ENCODE data around the gene RDH14. TPM values are rescaled to one million over a fixed set of nuclear protein-coding genes. Genes with fewer than 3 reads are reported as not detected.

RDH14 gene
- total RNA-seq, 1 donor from 2014 or later, result 25.7 TPM

GRCh38 chr2:18578033-18578432 lies 17.6 kb upstream of the RDH14 start:
- DNase-seq (ENCODE audit: low spot score in 2 of 2), result no peak

GRCh38 chr2:18566145-18566769 lies 5.8 kb upstream of the RDH14 start:
- no peak for FAIRE-seq
- DNase-seq (ENCODE audit: low spot score in 2 of 2), result no peak

More at GRCh38 chr2:18578033-18578432, 17.6 kb upstream of the RDH14 start:
- FAIRE-seq, result no peak

GRCh38 chr2:18560797-18561085 lies 288 bp upstream of the RDH14 start:
- FAIRE-seq (no peak), DNase-seq (ENCODE audit: low spot score in 2 of 2) (no peak)

DNA sequence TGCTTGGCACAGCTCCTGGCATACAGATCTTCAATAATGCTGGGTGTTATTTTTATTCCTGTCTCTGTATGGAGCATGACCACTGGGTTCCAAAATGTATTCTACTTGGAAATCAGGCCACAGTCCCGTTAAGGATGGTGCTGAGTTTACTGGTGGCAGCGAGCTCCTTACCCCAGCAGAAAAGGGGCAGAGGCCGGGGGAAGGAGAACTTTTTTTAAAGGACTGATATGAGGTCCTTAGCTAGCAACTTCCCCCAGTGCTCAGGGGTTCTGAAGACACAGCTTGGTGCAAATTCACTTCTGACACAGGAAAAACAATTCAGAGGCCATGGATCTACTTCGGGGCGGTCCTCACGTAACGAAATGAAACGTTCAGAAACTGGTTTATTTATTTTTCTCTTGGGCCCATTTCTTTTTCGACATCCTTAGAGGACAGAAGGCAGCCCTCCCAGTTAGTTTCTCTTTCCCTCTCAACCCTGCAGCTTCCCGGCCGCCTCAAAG lies 872 bp downstream of the RDH14 start:
- DNase-seq (ENCODE audit: low spot score in 2 of 2), result no peak
- no peak for FAIRE-seq

GRCh38 chr2:18558458-18558857 lies 2.0 kb downstream of the RDH14 start:
- DNase-seq (ENCODE audit: low spot score in 2 of 2) (no peak), FAIRE-seq (no peak)

DNA sequence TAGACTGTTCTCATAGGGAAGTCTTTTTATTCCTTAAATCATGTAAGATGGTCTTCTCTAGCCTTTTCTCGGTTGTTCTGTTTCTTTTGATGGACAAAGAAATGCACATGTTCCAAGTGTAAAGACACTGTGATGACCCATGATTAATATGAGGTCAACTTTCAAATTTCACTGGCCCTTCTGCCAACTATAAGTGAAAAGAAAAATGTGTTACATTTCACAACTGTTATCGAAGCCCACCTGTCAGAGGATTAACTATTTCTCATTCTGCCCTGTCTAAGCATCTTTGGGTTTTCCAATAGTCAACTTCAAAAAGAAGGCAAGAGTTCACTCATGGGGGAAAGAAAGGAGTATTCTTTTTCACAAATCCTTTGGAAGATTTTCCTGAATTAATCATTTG lies 3.3 kb downstream of the RDH14 start:
- DNase-seq (ENCODE audit: low spot score in 2 of 2) (no peak), FAIRE-seq (no peak)

- DNase-seq (ENCODE audit: low spot score in 2 of 2) (no peak), FAIRE-seq (no peak)
Measured at GRCh38 chr2:18552351-18553077, 7.9 kb downstream of the RDH14 start.

GRCh38 chr2:18551623-18552022 lies 8.8 kb downstream of the RDH14 start:
- FAIRE-seq (no peak), DNase-seq (ENCODE audit: low spot score in 2 of 2) (no peak)

- FAIRE-seq (no peak), DNase-seq (ENCODE audit: low spot score in 2 of 2) (no peak)
Measured at GRCh38 chr2:18551169-18551568, 9.3 kb downstream of the RDH14 start.

DNA sequence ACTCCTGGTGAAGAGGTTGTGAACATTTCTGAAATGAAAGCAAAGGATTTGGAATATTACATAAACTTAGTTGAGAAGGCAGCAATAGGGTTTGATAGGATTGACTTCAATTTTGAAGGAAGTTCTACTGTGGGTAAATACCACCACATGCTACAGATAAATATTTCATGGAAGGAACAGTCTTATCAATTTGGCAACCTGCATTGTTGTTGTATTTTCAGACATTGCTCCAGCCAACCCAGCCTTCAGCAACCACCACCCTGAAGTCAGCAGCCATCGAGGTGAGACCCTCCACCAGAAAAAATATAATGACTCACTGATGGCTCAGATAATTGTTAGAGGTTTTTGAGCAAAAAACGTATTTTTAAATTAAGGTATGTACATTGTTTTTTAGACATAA lies 10.0 kb downstream of the RDH14 start:
- no peak for FAIRE-seq

GRCh38 chr2:18549083-18549482 lies 11.4 kb downstream of the RDH14 start:
- FAIRE-seq (no peak), DNase-seq (ENCODE audit: low spot score in 2 of 2) (no peak)

More for the DNA sequence above, 10.0 kb downstream of the RDH14 start:
- no peak for DNase-seq (ENCODE audit: low spot score in 2 of 2)

GRCh38 chr2:18548621-18549020 lies 11.8 kb downstream of the RDH14 start:
- no peak for FAIRE-seq
- DNase-seq (ENCODE audit: low spot score in 2 of 2), result no peak

GRCh38 chr2:18546567-18546966 lies 13.9 kb downstream of the RDH14 start:
- no peak for DNase-seq (ENCODE audit: low spot score in 2 of 2)
- no peak for FAIRE-seq

GRCh38 chr2:18545384-18545783 lies 15.1 kb downstream of the RDH14 start:
- no peak for DNase-seq (ENCODE audit: low spot score in 2 of 2)
- FAIRE-seq, result no peak

- FAIRE-seq (no peak), DNase-seq (ENCODE audit: low spot score in 2 of 2) (no peak)
Measured at GRCh38 chr2:18544171-18544570, 16.3 kb downstream of the RDH14 start.

GRCh38 chr2:18540872-18541271 lies 19.6 kb downstream of the RDH14 start:
- DNase-seq (ENCODE audit: low spot score in 2 of 2) (no peak), FAIRE-seq (no peak)

DNA sequence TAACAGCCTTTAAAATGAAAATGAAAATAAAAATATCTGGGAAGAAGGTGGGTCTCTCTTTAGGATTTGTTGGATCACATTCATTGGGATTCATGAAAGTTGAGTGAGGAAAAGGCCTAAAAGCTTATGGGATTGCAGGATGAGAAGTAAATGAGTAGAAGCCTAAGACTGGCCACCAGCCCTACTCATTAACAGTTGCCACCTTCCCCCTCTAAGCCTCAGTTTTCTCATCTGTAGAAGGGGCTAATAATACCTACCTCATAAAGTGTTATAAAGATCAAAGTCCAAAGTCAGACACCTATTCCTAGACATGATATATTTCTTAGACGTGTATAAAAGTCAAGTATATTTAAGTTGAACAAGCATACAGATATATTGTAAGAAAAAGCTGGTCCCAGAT lies 23.8 kb downstream of the RDH14 start:
- DNase-seq (ENCODE audit: low spot score in 2 of 2), result no peak
- no peak for FAIRE-seq

GRCh38 chr2:18536100-18536499 lies 24.4 kb downstream of the RDH14 start:
- DNase-seq (ENCODE audit: low spot score in 2 of 2) (no peak), FAIRE-seq (no peak)

DNA sequence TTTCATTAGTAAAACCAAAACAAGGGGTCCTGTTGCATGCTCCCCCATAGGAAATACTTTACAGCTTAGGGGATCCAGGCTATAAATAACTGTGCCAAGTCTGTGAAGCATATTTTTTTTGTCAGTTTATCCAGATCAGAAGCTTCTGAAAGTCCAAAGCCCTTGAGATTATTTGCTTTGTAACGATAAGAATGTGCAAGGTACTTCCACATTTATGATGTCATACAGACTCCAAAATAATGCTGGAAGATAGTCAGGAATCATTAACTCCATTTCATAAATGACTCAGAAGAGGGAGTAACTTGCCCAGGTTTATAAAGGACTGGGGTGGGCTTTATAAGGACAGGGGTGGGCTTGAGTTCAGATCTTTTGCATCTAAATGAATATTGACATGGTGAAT lies 29.3 kb downstream of the RDH14 start:
- DNase-seq (ENCODE audit: low spot score in 2 of 2) (no peak), FAIRE-seq (no peak)

DNA sequence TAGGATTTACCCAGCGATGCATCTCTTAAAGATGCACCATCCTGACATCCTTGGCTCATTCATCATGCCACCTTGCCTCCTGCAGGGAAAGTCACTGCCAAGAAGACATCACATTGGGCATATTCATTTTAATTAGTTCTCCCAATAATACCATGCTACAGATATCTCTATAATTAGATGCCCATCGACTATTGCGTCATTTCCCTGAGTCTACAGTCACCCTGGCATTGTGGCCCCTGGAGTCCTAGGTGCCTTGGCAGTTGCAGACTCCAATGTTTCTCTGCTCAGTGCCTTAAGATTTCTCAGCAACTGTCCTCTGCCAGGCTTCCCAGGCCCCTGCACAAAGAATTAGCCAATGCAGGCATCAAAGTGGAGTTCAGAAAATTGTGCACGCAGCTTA lies 32.6 kb downstream of the RDH14 start:
- no peak for DNase-seq (ENCODE audit: low spot score in 2 of 2)
- no peak for FAIRE-seq

DNA sequence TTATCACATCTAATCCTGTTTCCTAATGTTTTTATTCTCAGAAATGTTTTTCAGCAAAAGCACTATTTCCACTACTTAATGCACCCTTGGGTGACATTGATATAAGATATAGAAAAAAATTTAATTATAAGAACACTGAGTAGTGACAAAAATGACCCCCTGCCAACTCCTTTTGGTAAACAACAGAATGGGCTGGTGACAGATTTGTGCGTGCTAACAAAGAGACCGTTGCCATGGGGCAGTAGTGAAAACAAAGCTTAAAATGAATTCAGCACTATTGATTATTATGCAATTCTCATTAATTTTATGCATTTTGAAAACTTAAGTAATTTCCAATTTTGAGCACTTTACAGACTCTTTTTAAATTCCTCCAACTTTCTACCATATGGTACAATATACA lies 33.1 kb downstream of the RDH14 start:
- FAIRE-seq (no peak), DNase-seq (ENCODE audit: low spot score in 2 of 2) (no peak)

- FAIRE-seq (no peak), DNase-seq (ENCODE audit: low spot score in 2 of 2) (no peak)
Measured at GRCh38 chr2:18526429-18526828, 34.0 kb downstream of the RDH14 start.
